ENCODE results near the gene KCND2. TPM values are rescaled to one million over a fixed set of nuclear protein-coding genes. Genes with fewer than 3 reads are reported as not detected.

The KCND2 gene
- polyA plus RNA-seq, 3 donors, result not detected

DNA sequence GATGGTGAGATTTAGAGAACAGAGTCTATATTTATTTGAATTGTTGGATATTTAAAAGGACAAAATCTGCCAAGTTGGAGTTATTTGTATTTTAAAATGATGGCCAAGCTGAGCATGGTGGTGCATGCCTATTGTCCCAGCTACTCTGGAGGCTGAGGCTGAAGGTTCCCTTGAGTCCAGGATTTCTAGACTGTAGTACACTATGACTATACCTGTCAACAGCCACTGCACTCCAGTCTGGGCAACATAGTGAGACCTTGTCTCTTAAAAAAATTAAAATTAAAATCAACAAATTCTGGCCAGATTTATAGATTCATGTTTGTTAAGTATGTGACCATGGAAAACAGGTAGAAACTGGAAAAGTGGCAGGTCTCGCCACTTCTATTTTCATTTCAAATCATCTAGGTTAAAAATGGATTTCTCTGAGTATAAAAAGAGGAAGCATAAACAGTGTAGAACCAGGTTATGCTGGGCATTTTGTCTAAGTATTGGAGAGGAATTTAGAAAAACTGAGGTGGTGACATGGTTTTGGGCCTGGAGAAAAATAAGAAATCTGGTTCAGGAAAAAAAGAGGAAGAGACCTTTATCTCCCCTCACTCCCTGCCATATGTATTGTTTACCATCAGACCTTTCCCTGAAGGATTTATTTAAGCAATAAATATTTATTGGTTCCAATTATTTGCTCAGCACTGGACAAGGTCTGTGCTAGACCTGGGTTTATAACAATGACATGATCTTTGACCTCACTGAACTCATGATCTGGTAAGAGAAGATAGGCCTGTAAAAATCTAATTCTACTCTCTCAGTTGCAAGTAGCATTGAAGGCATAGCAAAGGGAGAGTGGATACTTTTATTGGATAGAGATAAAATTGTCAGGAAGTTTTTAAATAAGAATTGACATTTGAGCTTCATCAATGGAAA, 450.8 kb downstream of the KCND2 start:
- Histone ChIP-seq H3K27ac (ENCODE audit: low read depth in 1 of 2, low read length in 2 of 2) (no peak overlapping the region), H3K9ac (ENCODE audit: insufficient read depth, low read length, poor library complexity, severe bottlenecking) (no peak overlapping the region), H4K20me1 (ENCODE audit: insufficient read depth, low read length) (no peaks in the 10 kb centered on the region), H3K4me3 (replicated peaks in 1 of 3; ENCODE audit: low read depth in 2 of 3, low read length in 3 of 3) (no peak overlapping the region), H3K79me2 (ENCODE audit: insufficient read depth, low read length) (no peaks in the 10 kb centered on the region), H3K4me2 (replicated peaks; ENCODE audit: extremely low read depth, low read length, poor library complexity, severe bottlenecking) (no peak overlapping the region), H3K27me3 (ENCODE audit: control insufficient read depth in 2 of 2, insufficient read depth in 2 of 2, low read length in 2 of 2) (peaks cover 0 to 8% of the 10 kb centered on the region in 2 donors), H3K4me1 (ENCODE audit: control insufficient read depth in 1 of 2, insufficient read depth in 2 of 2, low read length in 2 of 2) (no peaks in the 10 kb centered on the region), H2AFZ (ENCODE audit: insufficient read depth, low read depth, low read length, poor library complexity, severe bottlenecking) (no peak overlapping the region), H3K36me3 (replicated peaks in 1 of 2; ENCODE audit: control insufficient read depth in 1 of 2, insufficient read depth in 2 of 2, low read length in 2 of 2) (no peaks in the 10 kb centered on the region), H3K9me3 (replicated peaks in 1 of 2; ENCODE audit: control insufficient read depth in 1 of 2, insufficient read depth in 1 of 2, low read length in 2 of 2) (no peaks in the 10 kb centered on the region)
- Mint-ChIP-seq H3K4me3 (no peak overlapping the region), H3K36me3 (no peaks in the 10 kb centered on the region), H3K9me3 (peaks cover 0 to 2% (median 0%) of the 10 kb centered on the region in 7 donors), H3K27me3 (ENCODE audit: low read depth in 3 of 3) (peaks cover 2 to 18% (median 5%) of the 10 kb centered on the region in 3 donors), H3K4me1 (no peaks in the 10 kb centered on the region), H3K27ac (no peak overlapping the region)
- no CpG with 5 or more reads among the region's 1 CpG for WGBS (ENCODE audit: insufficient coverage)
- no peak for DNase-seq
- TF ChIP-seq, protein P1, sequence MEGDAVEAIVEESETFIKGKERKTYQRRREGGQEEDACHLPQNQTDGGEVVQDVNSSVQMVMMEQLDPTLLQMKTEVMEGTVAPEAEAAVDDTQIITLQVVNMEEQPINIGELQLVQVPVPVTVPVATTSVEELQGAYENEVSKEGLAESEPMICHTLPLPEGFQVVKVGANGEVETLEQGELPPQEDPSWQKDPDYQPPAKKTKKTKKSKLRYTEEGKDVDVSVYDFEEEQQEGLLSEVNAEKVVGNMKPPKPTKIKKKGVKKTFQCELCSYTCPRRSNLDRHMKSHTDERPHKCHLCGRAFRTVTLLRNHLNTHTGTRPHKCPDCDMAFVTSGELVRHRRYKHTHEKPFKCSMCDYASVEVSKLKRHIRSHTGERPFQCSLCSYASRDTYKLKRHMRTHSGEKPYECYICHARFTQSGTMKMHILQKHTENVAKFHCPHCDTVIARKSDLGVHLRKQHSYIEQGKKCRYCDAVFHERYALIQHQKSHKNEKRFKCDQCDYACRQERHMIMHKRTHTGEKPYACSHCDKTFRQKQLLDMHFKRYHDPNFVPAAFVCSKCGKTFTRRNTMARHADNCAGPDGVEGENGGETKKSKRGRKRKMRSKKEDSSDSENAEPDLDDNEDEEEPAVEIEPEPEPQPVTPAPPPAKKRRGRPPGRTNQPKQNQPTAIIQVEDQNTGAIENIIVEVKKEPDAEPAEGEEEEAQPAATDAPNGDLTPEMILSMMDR (IDR thresholded peaks at IDR 0.05), result no peak
- intact Hi-C loops (cut with micrococcal nuclease), result no loop called here

DNA sequence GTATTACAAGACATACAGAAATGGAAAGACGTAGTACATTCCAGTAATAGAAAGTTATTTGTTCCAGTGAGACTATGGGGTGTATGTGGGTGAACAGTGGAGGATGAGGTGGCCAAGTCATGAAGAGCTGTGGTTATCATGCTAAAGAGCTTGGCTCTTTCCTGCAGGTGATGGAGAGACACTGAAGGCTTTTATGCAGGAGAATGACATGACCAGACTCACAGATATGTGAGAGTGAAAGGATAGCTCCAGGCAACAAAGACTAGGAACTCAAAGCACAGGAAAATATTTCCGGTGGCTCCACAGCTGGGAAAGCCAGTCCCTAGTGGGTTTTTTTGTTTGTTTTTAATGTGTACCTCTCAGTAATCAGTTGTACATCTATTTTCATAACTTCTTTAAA, 451.5 kb downstream of the KCND2 start:
- Mint-ChIP-seq H3K27ac (no peak overlapping the region), H3K27me3 (ENCODE audit: low read depth in 3 of 3) (peaks cover 2 to 17% (median 3%) of the 10 kb centered on the region in 3 donors), H3K36me3 (no peaks in the 10 kb centered on the region), H3K9me3 (peaks cover 0 to 2% (median 0%) of the 10 kb centered on the region in 7 donors), H3K4me1 (no peaks in the 10 kb centered on the region), H3K4me3 (no peak overlapping the region)
- no peak for DNase-seq
- 93% methylated on average over 2 of the region's 2 CpGs for WGBS (ENCODE audit: insufficient coverage)
- H4K20me1 ChIP-seq (ENCODE audit: insufficient read depth, low read length), result no peaks in the 10 kb centered on the region
- no peaks in the 10 kb centered on the region for H3K36me3 ChIP-seq (replicated peaks in 1 of 2; ENCODE audit: control insufficient read depth in 1 of 2, insufficient read depth in 2 of 2, low read length in 2 of 2)
- no peak overlapping the region for H3K4me2 ChIP-seq (replicated peaks; ENCODE audit: extremely low read depth, low read length, poor library complexity, severe bottlenecking)
- no peak overlapping the region for H2AFZ ChIP-seq (ENCODE audit: insufficient read depth, low read depth, low read length, poor library complexity, severe bottlenecking)
- no peak overlapping the region for H3K4me3 ChIP-seq (replicated peaks in 1 of 3; ENCODE audit: low read depth in 2 of 3, low read length in 3 of 3)
- no peak overlapping the region for H3K27ac ChIP-seq (ENCODE audit: low read depth in 1 of 2, low read length in 2 of 2)
- intact Hi-C loops (cut with micrococcal nuclease), result no loop called here
- TF ChIP-seq, protein P1 (IDR thresholded peaks at IDR 0.05), result no peak
- H3K79me2 ChIP-seq (ENCODE audit: insufficient read depth, low read length), result no peaks in the 10 kb centered on the region
- H3K9me3 ChIP-seq (replicated peaks in 1 of 2; ENCODE audit: control insufficient read depth in 1 of 2, insufficient read depth in 1 of 2, low read length in 2 of 2), result no peaks in the 10 kb centered on the region
- H3K9ac ChIP-seq (ENCODE audit: insufficient read depth, low read length, poor library complexity, severe bottlenecking), result no peak overlapping the region
- H3K4me1 ChIP-seq (ENCODE audit: control insufficient read depth in 1 of 2, insufficient read depth in 2 of 2, low read length in 2 of 2), result no peaks in the 10 kb centered on the region
- H3K27me3 ChIP-seq (ENCODE audit: control insufficient read depth in 2 of 2, insufficient read depth in 2 of 2, low read length in 2 of 2), result peaks cover 0 to 8% of the 10 kb centered on the region in 2 donors

Data from CD14-positive monocyte (primary cell).